ENCODE results near the gene TXNDC12.

DNA sequence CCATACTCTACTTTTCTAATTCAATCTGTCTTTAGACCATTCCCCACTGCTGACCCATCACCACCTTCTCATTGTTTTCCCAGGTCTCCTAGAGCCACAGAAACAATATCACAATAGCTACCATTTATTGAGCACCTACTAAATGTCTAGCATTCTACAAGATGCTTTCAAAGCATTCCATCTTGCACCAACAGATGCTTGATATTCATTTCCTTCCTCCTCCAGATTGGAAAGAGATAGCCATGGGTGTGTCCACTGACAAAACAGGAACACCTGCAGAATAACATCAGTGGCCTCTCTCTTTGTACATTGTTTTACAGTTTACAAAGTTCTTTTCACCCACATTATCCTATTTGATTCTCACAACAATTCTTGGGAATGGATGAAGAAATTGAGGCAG is 66.7 kb downstream of the TXNDC12 start:
- TF ChIP-seq EZH2 (IDR thresholded peaks at IDR 0.05) (no peak), POLR2AphosphoS5 (IDR thresholded peaks at IDR 0.05; ENCODE audit: borderline replicate concordance, low read depth, low read length) (no peak)

Data from SK-N-MC (cell line).